Tibial nerve (tissue), 4 donors: ENCODE measurements around the gene STIM1. TPM values are rescaled to one million over a fixed set of nuclear protein-coding genes. Genes with fewer than 3 reads are reported as not detected.

ENCODE experiments used
- DNase-seq, 2 donors: peaks; one replicate each; pipeline ENCODE4 v3.0.0-alpha.2; 2019; ENCODE audit warnings: low spot score in 2 of 2
- H3K27ac ChIP-seq, 4 donors: fragments of 200-600 bp; sonication (generic) in 3 of 4; one replicate each; pipeline ENCODE4 v1.5.1; 2017 to 2019; ENCODE audit warnings: mild to moderate bottlenecking in 1 of 4
- H3K27me3 ChIP-seq, 2 donors: fragments of 200-600 bp; sonication (generic) in 1 of 2; one replicate each; pipeline versions ENCODE4 v1.5.1 to v1.6.0; 2017 to 2019
- H3K36me3 ChIP-seq, 3 donors: fragments of 200-600 bp; sonication (generic); one replicate each; pipeline ENCODE4 v1.5.1; 2018 to 2019
- H3K4me1 ChIP-seq, 4 donors: fragments of 200-600 bp; sonication (generic) in 3 of 4; one replicate each; pipeline ENCODE4 v1.5.1; 2017 to 2019
- H3K4me3 ChIP-seq, 4 donors: fragments of 200-600 bp; sonication (generic) in 3 of 4; one replicate each; pipeline ENCODE4 v1.5.1; 2017 to 2019; ENCODE audit warnings: mild to moderate bottlenecking in 1 of 4, moderate library complexity in 1 of 4
- H3K9me3 ChIP-seq, 4 donors: fragments of 200-600 bp; sonication (generic) in 3 of 4; one replicate each; pipeline ENCODE4 v1.5.1; 2017 to 2019
- EP300 ChIP-seq, 2 donors: sonication (generic); formaldehyde crosslinking; IDR thresholded peaks; one replicate each; pipeline ENCODE4 v1.6.1; 2017; ENCODE audit warnings: antibody characterized with exemption in 2 of 2, mild to moderate bottlenecking in 1 of 2
- POLR2A ChIP-seq, 2 donors: fragments of 450-650 bp; IDR thresholded peaks; one replicate each; pipeline ENCODE4 v1.6.1; 2017; ENCODE audit warnings: antibody characterized with exemption in 2 of 2, mild to moderate bottlenecking in 2 of 2, moderate library complexity in 2 of 2
- WGBS, 2 donors: methylation state at CpG; one replicate each; pipeline ENCODE4 v1.1.5; 2018; 5-methylcytosine and 5-hydroxymethylcytosine counted together
- total RNA-seq, 4 donors: library from RNA; depleted of rRNA; stranded (reverse); fragments of >200 nt; gene quantifications; one replicate each; pipeline ENCODE4 v1.1.0, GENCODE V29; 2016
- TF ChIP-seq, protein P1 (sequence below), 5 experiments: fragments of 200-600 bp in 3 of 5; fragments of 450-650 bp in 2 of 5; sonication (generic) in 3 of 5; IDR thresholded peaks; one replicate each; pipeline ENCODE4 v1.5.1; 2016 to 2019; ENCODE audit warnings: antibody characterized with exemption in 5 of 5, mild to moderate bottlenecking in 3 of 5, moderate library complexity in 2 of 5

STIM1 gene
- total RNA-seq, 4 donors from 2014 or later = 51.3 to 70.1 (median 59.8) TPM

GRCh38 chr11:3933165-3933628 lies 77.7 kb downstream of the STIM1 start:
- Histone ChIP-seq H3K4me3 (no peak overlapping the region), H3K36me3 (no peaks in the 10 kb centered on the region), H3K4me1 (peaks cover 0 to 12% (median 3%) of the 10 kb centered on the region in 4 donors), H3K9me3 (no peaks in the 10 kb centered on the region), H3K27me3 (no peaks in the 10 kb centered on the region), H3K27ac (no peak overlapping the region)
- TF ChIP-seq EP300 (IDR thresholded peaks at IDR 0.05) (no peak), POLR2A (IDR thresholded peaks at IDR 0.05) (no peak)
- TF ChIP-seq, protein P1, sequence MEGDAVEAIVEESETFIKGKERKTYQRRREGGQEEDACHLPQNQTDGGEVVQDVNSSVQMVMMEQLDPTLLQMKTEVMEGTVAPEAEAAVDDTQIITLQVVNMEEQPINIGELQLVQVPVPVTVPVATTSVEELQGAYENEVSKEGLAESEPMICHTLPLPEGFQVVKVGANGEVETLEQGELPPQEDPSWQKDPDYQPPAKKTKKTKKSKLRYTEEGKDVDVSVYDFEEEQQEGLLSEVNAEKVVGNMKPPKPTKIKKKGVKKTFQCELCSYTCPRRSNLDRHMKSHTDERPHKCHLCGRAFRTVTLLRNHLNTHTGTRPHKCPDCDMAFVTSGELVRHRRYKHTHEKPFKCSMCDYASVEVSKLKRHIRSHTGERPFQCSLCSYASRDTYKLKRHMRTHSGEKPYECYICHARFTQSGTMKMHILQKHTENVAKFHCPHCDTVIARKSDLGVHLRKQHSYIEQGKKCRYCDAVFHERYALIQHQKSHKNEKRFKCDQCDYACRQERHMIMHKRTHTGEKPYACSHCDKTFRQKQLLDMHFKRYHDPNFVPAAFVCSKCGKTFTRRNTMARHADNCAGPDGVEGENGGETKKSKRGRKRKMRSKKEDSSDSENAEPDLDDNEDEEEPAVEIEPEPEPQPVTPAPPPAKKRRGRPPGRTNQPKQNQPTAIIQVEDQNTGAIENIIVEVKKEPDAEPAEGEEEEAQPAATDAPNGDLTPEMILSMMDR (IDR thresholded peaks at IDR 0.05) = no peak
- 77 to 81% methylated on average over 1 of the region's 1 CpG for WGBS, 2 donors
- no peak for DNase-seq

- no peak overlapping the region for H3K27ac ChIP-seq
- no peaks in the 10 kb centered on the region for H3K27me3 ChIP-seq
- H3K9me3 ChIP-seq = no peaks in the 10 kb centered on the region
- peaks cover 0 to 23% (median 16%) of the 10 kb centered on the region in 4 donors for H3K4me1 ChIP-seq
- 67 to 79% methylated on average over 1 of the region's 1 CpG for WGBS, 2 donors
- no peaks in the 10 kb centered on the region for H3K36me3 ChIP-seq
- DNase-seq = no peak
- TF ChIP-seq, protein P1 (IDR thresholded peaks at IDR 0.05) = no peak
- no peak for TF ChIP-seq POLR2A (IDR thresholded peaks at IDR 0.05)
- no peak for TF ChIP-seq EP300 (IDR thresholded peaks at IDR 0.05)
- no peak overlapping the region for H3K4me3 ChIP-seq
Observed at GRCh38 chr11:3934658-3935057, 79.2 kb downstream of the STIM1 start.

DNA sequence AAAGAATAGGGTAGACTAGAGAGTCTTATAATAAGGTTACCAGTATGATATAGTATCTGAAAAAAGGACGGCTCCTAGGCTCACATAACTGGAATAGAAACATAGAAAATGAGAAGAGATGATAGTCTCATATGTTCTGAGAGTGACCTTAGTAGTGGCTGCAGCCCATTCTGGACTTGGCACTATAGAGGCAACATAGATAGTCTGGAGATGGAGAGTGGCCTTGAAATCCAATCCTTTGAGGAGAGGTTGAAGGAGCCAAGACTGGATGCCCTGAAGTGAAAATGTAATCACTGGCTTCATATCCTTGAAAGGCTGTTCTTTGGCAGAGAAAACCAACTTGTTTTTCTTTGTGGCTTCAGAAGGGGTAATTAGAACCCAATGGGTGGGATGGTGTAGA lies 81.1 kb downstream of the STIM1 start:
- 86 to 89% methylated on average over 1 of the region's 1 CpG for WGBS, 2 donors
- no peak for DNase-seq
- Histone ChIP-seq H3K9me3 (no peaks in the 10 kb centered on the region), H3K27me3 (no peaks in the 10 kb centered on the region), H3K4me3 (no peak overlapping the region), H3K27ac (no peak overlapping the region), H3K36me3 (no peaks in the 10 kb centered on the region), H3K4me1 (peaks cover 0 to 36% (median 27%) of the 10 kb centered on the region in 4 donors)
- TF ChIP-seq, protein P1 (IDR thresholded peaks at IDR 0.05) = no peak
- TF ChIP-seq EP300 (IDR thresholded peaks at IDR 0.05) (no peak), POLR2A (IDR thresholded peaks at IDR 0.05) (no peak)

DNA sequence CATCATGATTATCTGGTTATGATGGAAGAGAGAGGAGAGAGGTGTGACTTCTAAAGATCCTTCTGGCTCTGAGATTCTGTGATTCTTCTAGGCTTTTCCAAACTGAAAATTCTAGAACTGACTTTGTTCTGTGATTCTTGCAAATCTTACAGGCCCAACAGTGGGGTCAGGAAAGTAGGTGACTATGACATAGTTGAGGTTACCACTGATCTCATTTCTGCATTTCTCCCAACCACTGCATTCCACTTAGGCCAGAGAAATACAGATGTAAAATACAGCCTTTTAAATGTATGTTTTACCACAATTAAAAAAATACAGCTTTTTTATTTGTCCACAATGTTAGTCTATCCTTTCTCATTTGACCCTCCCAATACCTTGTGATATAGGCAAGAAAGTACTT lies 83.7 kb downstream of the STIM1 start:
- H3K9me3 ChIP-seq = no peaks in the 10 kb centered on the region
- peak overlapping the region in 3 of 4 donors; percentile 0 to 83 (median 59) for H3K27ac ChIP-seq
- H3K4me1 ChIP-seq = peaks cover 0 to 63% (median 44%) of the 10 kb centered on the region in 4 donors
- TF ChIP-seq EP300 (IDR thresholded peaks at IDR 0.05) = no peak
- TF ChIP-seq POLR2A (IDR thresholded peaks at IDR 0.05) = no peak
- TF ChIP-seq, protein P1 (IDR thresholded peaks at IDR 0.05) = no peak
- no peaks in the 10 kb centered on the region for H3K27me3 ChIP-seq
- H3K36me3 ChIP-seq = no peaks in the 10 kb centered on the region
- no peak for DNase-seq
- H3K4me3 ChIP-seq = no peak overlapping the region

DNA sequence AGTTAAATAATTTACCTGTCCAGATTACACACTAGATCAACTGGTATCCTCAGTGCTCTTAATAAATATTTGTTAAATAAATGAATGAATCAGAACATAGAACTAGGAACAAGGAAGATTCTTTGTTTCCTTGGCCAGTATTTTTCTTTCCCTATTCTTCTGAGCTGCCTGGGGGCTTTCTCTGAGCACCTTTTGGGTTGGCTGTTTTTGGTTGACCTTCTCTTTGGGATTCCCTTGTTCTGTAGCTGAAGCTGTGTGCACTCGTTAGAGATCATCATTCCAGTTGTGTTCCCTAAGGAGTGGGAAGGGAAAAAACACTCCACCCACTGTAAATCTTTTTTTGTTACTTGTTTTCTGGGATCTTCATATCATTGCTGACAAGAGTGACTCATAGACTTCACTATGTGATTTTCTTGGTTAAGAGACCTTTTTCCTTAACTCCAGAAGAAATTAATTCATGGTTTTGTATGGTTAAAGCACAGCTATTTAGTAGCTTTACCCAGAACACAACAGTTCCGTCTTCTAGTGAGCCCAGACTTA lies 84.3 kb downstream of the STIM1 start:
- Histone ChIP-seq H3K27me3 (no peaks in the 10 kb centered on the region), H3K4me3 (no peak overlapping the region), H3K9me3 (no peaks in the 10 kb centered on the region), H3K27ac (peak overlapping the region; percentile 1 to 83 (median 48)), H3K36me3 (no peaks in the 10 kb centered on the region), H3K4me1 (peaks cover 0 to 67% (median 45%) of the 10 kb centered on the region in 4 donors)
- DNase-seq = no peak
- 20 to 27% methylated on average over 2 of the region's 2 CpGs for WGBS, 2 donors
- TF ChIP-seq, protein P1 (IDR thresholded peaks at IDR 0.05) = no peak
- peak in 1 of 2 donors; percentile 47 for TF ChIP-seq EP300 (IDR thresholded peaks at IDR 0.05)
